HCT116 (cell line): Measurements from ENCODE around the gene SGMS2. TPM values are rescaled to one million over a fixed set of nuclear protein-coding genes. Genes with fewer than 3 reads are reported as not detected.

Experiments used
- ATAC-seq: fragments of 200-7000 bp; cut with Tn5 transposase; 2 replicates; pipeline ENCODE4 v1.9.1; 2020; ENCODE audit warnings: mild to moderate bottlenecking, moderate library complexity
- BruUV-seq: library from RNA; stranded (reverse); fragments of 400-500 nt; replicated peaks from 2 replicates; lab custom pipeline; 2021; lab: Mats Ljungman, UMichigan
- CTCF ChIA-PET: fragments of 300-600 bp; sonication (Branson Sonifier 250); formaldehyde crosslinking; loops from one replicate; lab custom pipeline; 2021; ENCODE audit warnings: antibody characterized with exemption; lab: Charles Lee
- POLR2A ChIA-PET: fragments of 300-600, 350-600 bp; sonication (Branson Sonifier 250); formaldehyde crosslinking; loops from one replicate; lab custom pipeline; 2021; ENCODE audit warnings: antibody characterized with exemption; lab: Charles Lee
- RAD21 ChIA-PET, 2 experiments: fragments of 300-600 bp; sonication (Branson Sonifier 250); formaldehyde crosslinking; loops; one replicate each; lab custom pipeline; 2023; ENCODE audit warnings: low total read pairs in 2 of 2; ENCODE audit not compliant: uncharacterized antibody in 2 of 2, unreplicated experiment in 2 of 2, low non-redundant PET in 1 of 2; lab: Charles Lee
- DNase-seq: peaks from one replicate; pipeline ENCODE4 v3.0.0-alpha.2; 2010; ENCODE audit warnings: low read depth, low spot score
- H2AFZ ChIP-seq: fragments of 200-600 bp; shearing (Covaris generic), sonication (generic); 2 replicates; pipeline ENCODE4 v1.6.1; 2017; ENCODE audit warnings: low read depth, mixed run types, mixed read lengths, antibody characterized with exemption, low read length; ENCODE audit not compliant: poor library complexity, severe bottlenecking
- H3K27ac ChIP-seq: 2 replicates; pipeline ENCODE4 v1.5.1; 2012; ENCODE audit warnings: low read depth, low read length
- H3K27me3 ChIP-seq: fragments of 200-600 bp; sonication (generic); 2 replicates; pipeline ENCODE4 v1.6.1; 2016; ENCODE audit warnings: mixed run types, low read length, mixed read lengths; ENCODE audit not compliant: insufficient read depth
- H3K36me3 ChIP-seq, 2 experiments: fragments of 200-500 bp in 1 of 2; fragments of 200-600 bp in 1 of 2; sonication (Bioruptor generic) in 1 of 2; sonication (generic) in 1 of 2; 2 replicates each; pipeline versions ENCODE4 v1.5.1 to v1.6.1; 2014 to 2016; ENCODE audit warnings: low read length in 2 of 2, inconsistent platforms in 1 of 2, mixed read lengths in 1 of 2, mixed run types in 1 of 2; ENCODE audit not compliant: insufficient read depth in 2 of 2, control insufficient read depth in 1 of 2
- H3K4me1 ChIP-seq, 2 experiments: fragments of 200-600 bp in 1 of 2; sonication (generic) in 1 of 2; 2 replicates each; pipeline versions ENCODE4 v1.5.1 to v1.6.1; 2012 to 2017; ENCODE audit warnings: low read length in 2 of 2, inconsistent platforms in 1 of 2, mild to moderate bottlenecking in 1 of 2, mixed read lengths in 1 of 2, mixed run types in 1 of 2, moderate library complexity in 1 of 2; ENCODE audit not compliant: insufficient read depth in 2 of 2, control insufficient read depth in 1 of 2
- H3K4me2 ChIP-seq: fragments of 200-600 bp; sonication (generic); 2 replicates; pipeline ENCODE4 v1.6.1; 2017; ENCODE audit warnings: mixed run types, low read length, mixed read lengths
- H3K4me3 ChIP-seq, 2 experiments: fragments of 200-600 bp in 1 of 2; sonication (generic) in 1 of 2; replicated peaks in 1 of 2; 2 replicates each; pipeline ENCODE4 v1.5.1; 2011 to 2016; ENCODE audit warnings: low read length in 2 of 2, control low read depth in 1 of 2, low read depth in 1 of 2, mild to moderate bottlenecking in 1 of 2, mixed read lengths in 1 of 2, mixed run types in 1 of 2
- H3K79me2 ChIP-seq: fragments of 200-600 bp; sonication (generic); 2 replicates; pipeline ENCODE4 v1.6.1; 2017; ENCODE audit warnings: mild to moderate bottlenecking, mixed run types, low read length, moderate library complexity, mixed read lengths; ENCODE audit not compliant: insufficient read depth
- H3K9ac ChIP-seq: fragments of 200-600 bp; sonication (generic); 2 replicates; pipeline ENCODE4 v1.6.1; 2016; ENCODE audit warnings: low read length, mixed read lengths
- H3K9me2 ChIP-seq: fragments of 200-600 bp; sonication (generic), shearing (Covaris generic); 2 replicates; pipeline ENCODE4 v1.6.1; 2017; ENCODE audit warnings: mixed run types, mild to moderate bottlenecking, moderate library complexity; ENCODE audit not compliant: insufficient read depth
- H3K9me3 ChIP-seq, 2 experiments: fragments of 200-500 bp in 1 of 2; fragments of 200-600 bp in 1 of 2; sonication (Bioruptor generic) in 1 of 2; sonication (generic) in 1 of 2; 2 replicates each; pipeline ENCODE4 v1.6.1; 2014 to 2017; ENCODE audit warnings: low read length in 2 of 2, mixed read lengths in 2 of 2, inconsistent platforms in 1 of 2, low read depth in 1 of 2, mild to moderate bottlenecking in 1 of 2, mixed run types in 1 of 2, moderate library complexity in 1 of 2; ENCODE audit not compliant: control insufficient read depth in 1 of 2, insufficient read depth in 1 of 2
- H4K20me1 ChIP-seq: fragments of 200-600 bp; sonication (generic), shearing (Covaris generic); 2 replicates; pipeline ENCODE4 v1.6.1; 2017; ENCODE audit warnings: mixed run types, mild to moderate bottlenecking, moderate library complexity; ENCODE audit not compliant: insufficient read depth
- ATF3 ChIP-seq: IDR thresholded peaks from 2 replicates; pipeline ENCODE4 v1.6.1; 2012
- CBX3 ChIP-seq: IDR thresholded peaks from 2 replicates; pipeline ENCODE4 v1.6.1; 2012; ENCODE audit warnings: low read depth
- ELF1 ChIP-seq: IDR thresholded peaks from 2 replicates; pipeline ENCODE4 v1.6.1; 2012; ENCODE audit warnings: low read depth, borderline replicate concordance
- EZH2 ChIP-seq: fragments of 200-600 bp; sonication (generic); IDR thresholded peaks from 2 replicates; pipeline ENCODE4 v1.6.1; 2017; ENCODE audit warnings: antibody characterized with exemption, mixed run types
- FOSL1 ChIP-seq: IDR thresholded peaks from 2 replicates; pipeline ENCODE4 v1.6.1; 2012; ENCODE audit warnings: low read depth
- JUND ChIP-seq: IDR thresholded peaks from 2 replicates; pipeline ENCODE4 v1.6.1; 2012
- POLR2A ChIP-seq: IDR thresholded peaks from 2 replicates; pipeline ENCODE4 v1.7.0; 2011; ENCODE audit warnings: borderline replicate concordance; ENCODE audit not compliant: insufficient read depth, insufficient read length; ENCODE audit errors: extremely low read depth
- POLR2AphosphoS5 ChIP-seq: IDR thresholded peaks from 2 replicates; pipeline ENCODE4 v1.6.1; 2011; ENCODE audit warnings: mild to moderate bottlenecking, low read depth, low read length, moderate library complexity
- SP1 ChIP-seq: IDR thresholded peaks from 2 replicates; pipeline ENCODE4 v1.6.1; 2012; ENCODE audit warnings: low read depth
- SRF ChIP-seq: IDR thresholded peaks from 2 replicates; pipeline ENCODE4 v1.6.1; 2012; ENCODE audit warnings: low read depth
- TCF7L2 ChIP-seq: IDR thresholded peaks from 2 replicates; pipeline ENCODE4 v1.7.0; 2011; ENCODE audit warnings: borderline replicate concordance, inconsistent platforms; ENCODE audit not compliant: insufficient read depth, insufficient read length; ENCODE audit errors: extremely low read depth
- YY1 ChIP-seq: IDR thresholded peaks from 2 replicates; pipeline ENCODE4 v1.6.1; 2011; ENCODE audit warnings: low read length, low read depth, moderate library complexity, mild to moderate bottlenecking; ENCODE audit not compliant: insufficient replicate concordance; ENCODE audit errors: extremely low read depth
- ZNF274 ChIP-seq: fragments of 200-500 bp; sonication (Bioruptor generic); IDR thresholded peaks from 2 replicates; pipeline ENCODE4 v1.6.1; 2014; ENCODE audit warnings: mild to moderate bottlenecking, low read depth, low read length, inconsistent platforms
- intact Hi-C: fragments of 100-400 bp; cut with micrococcal nuclease; formaldehyde crosslinking; loops from 2 replicates; pipeline ENCODE4 v1.10.0; 2022
- total RNA-seq: library from RNA; stranded (reverse); gene quantifications from one replicate; pipeline ENCODE4 v1.2.1, GENCODE V29; 2021; ENCODE audit not compliant: unreplicated experiment

The SGMS2 gene
- total RNA-seq, 1 experiment from 2014 or later = 36.6 TPM

- Histone ChIP-seq H3K79me2 (no peaks in the 10 kb centered on the region), H3K36me3 (no peaks in the 10 kb centered on the region), H3K27me3 (no peaks in the 10 kb centered on the region), H3K4me2 (no peak overlapping the region), H3K9ac (no peak overlapping the region), H3K9me2 (no peaks in the 10 kb centered on the region), H3K9me3 (0 out of 4 replicates have a peak, but pooled peaks cover 0 to 7% of the 10 kb centered on the region in 2 experiments), H3K4me3 (no peak overlapping the region), H4K20me1 (no peaks in the 10 kb centered on the region), H3K4me1 (no peaks in the 10 kb centered on the region), H2AFZ (no peak overlapping the region), H3K27ac (no peak overlapping the region)
- RAD21 ChIA-PET = no interaction called here
- CTCF ChIA-PET = interaction anchor here (1.9 kb wide), 1 partner anchor 159 kb away, joined by 4 read pairs; no protein-coding TSS in a partner anchor
- POLR2A ChIA-PET = no interaction called here
- intact Hi-C loops = no loop called here
- BruUV-seq = no TSS peak
- no peak for DNase-seq
- no peak for TF ChIP-seq TCF7L2
- TF ChIP-seq POLR2A = no peak
- TF ChIP-seq CBX3 = no peak
- TF ChIP-seq SP1 = no peak
- no peak for TF ChIP-seq YY1
- TF ChIP-seq SRF = no peak
- no peak for TF ChIP-seq JUND
- TF ChIP-seq POLR2AphosphoS5 = no peak
- TF ChIP-seq ZNF274 = no peak
- TF ChIP-seq ELF1 = no peak
- no peak for TF ChIP-seq EZH2
- no peak for TF ChIP-seq FOSL1
- no peak for TF ChIP-seq ATF3
- ATAC-seq = no peak
These were observed 92.8 kb downstream of the SGMS2 start for GRCh38 chr4:107917500-107917899.
